ENCODE measurements around the gene ST7L.

DNA sequence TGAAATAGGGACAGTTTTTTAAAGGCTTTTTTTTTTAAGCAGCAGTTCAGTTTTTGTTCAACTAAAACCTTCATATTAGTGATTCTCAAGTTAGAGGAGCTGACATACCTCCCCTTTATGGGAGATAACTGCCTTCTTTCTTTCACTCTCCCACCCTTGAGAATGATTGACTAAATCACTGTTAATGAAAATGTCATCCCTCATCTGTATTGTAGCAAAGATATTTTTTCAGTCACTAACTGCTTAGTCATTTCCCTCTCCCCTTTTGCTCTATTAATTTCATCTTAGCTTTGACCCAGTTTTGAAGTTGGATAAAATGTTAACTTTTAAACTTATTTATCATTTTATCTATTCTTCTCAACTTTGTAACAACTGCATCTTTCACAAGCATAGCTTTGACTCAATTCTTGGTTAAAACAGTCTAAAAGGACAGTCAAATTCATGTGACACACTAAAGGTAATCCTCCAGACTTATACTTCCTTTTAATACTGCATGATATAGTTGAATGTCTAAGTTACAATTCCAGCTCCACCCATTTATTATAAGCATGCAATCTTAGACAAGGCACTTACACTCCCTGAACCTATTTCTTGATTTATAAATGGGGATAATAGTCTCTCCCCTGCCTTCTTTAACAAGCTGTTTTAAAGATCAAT lies 17.8 kb upstream of the ST7L start:
- no peak for TF ChIP-seq ZNF586 (CRISPR knock-in tag; conservative IDR thresholded peaks at IDR 0.05)
- TF ChIP-seq KLF13 (tag; IDR thresholded peaks at IDR 0.05; ENCODE audit: borderline replicate concordance, low read depth), result no peak
- TF ChIP-seq TAF7 (tag; IDR thresholded peaks at IDR 0.05), result no peak

Data from K562 (cell line).